Transverse colon (tissue), 4 donors: ENCODE data around the gene PPM1H.

Source experiments
- CTCF ChIP-seq, 5 experiments: fragments of 200-600 bp in 3 of 5; fragments of 450-650 bp in 2 of 5; sonication (generic) in 3 of 5; IDR thresholded peaks; 1 replicate in 2 of 5; 2 replicates in 3 of 5; pipeline ENCODE4 v1.5.1; 2016 to 2017; ENCODE audit warnings: antibody characterized with exemption in 5 of 5, inconsistent platforms in 3 of 5, mild to moderate bottlenecking in 2 of 5, moderate library complexity in 1 of 5
- POLR2AphosphoS5 ChIP-seq, 3 donors: sonication (generic); formaldehyde crosslinking; IDR thresholded peaks; one replicate each; pipeline ENCODE4 v1.6.1; 2016; ENCODE audit warnings: antibody characterized with exemption in 3 of 3

GRCh38 chr12:62827855-62828254 is 107.1 kb downstream of the PPM1H start:
- TF ChIP-seq CTCF (IDR thresholded peaks at IDR 0.05) (no peak), POLR2AphosphoS5 (IDR thresholded peaks at IDR 0.05) (no peak)
